Ureter (tissue), 1 donor: Measurements from ENCODE around the gene ADCK2. TPM values are rescaled to one million over a fixed set of nuclear protein-coding genes. Genes with fewer than 3 reads are reported as not detected.
"Not testable (repeated sequence)": the region's sequence is repeated elsewhere in the genome, so short reads cannot be mapped to it uniquely, and the experiment has no call there.

Source experiments
- DNase-seq: peaks from one replicate; pipeline ENCODE4 v3.0.0-alpha.2; 2020; ENCODE audit warnings: low spot score
- total RNA-seq: library from RNA; stranded (reverse); gene quantifications from one replicate; pipeline ENCODE4 v1.2.4, GENCODE V29; 2023
- donor health status: DM: yes; HTN: yes; CAD: no.

Gene ADCK2
- total RNA-seq, 1 donor from 2014 or later, result 28.9 TPM

- DNase-seq, result peak; percentile 85
These were observed 473 bp downstream of the ADCK2 start for GRCh38 chr7:140673063-140673773.

DNA sequence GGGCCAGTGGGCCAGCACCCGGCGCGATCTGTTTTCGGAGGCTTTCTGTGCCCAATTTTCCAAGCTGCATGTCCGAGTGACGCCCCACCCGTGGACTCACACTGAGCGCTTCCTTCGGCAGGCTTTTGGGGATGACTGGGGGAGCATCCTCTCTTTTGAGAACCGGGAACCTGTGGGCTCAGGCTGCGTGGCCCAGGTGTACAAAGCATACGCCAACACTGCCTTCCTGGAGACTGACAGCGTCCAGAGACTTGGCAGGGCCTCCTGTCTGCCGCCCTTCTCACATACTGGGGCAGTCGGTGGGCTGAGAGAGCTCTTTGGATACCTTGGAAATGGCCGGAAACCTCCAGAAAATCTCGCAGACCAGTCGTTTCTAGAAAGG is 1.0 kb downstream of the ADCK2 start:
- DNase-seq, result no peak

DNA sequence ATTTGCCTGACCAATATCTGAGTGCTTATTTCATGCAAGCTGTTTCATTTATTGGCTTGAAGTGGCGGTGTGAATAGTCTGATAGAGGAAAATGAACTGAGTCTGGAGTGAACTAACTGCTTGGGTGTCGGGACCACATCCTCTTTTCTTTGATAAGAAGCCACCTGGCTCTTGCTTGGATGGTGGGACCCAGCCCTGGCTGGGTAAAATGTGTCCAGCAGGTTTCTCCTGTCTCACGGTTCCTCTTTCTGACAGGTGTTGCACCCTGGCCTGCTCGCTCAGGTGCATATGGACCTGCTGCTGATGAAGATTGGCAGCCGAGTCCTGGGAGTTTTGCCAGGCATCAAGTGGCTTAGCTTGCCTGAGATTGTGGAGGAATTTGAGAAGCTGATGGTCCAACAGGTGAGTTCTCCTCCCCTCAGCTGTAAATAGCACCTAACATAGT is 1.6 kb downstream of the ADCK2 start:
- DNase-seq, result no peak

DNA sequence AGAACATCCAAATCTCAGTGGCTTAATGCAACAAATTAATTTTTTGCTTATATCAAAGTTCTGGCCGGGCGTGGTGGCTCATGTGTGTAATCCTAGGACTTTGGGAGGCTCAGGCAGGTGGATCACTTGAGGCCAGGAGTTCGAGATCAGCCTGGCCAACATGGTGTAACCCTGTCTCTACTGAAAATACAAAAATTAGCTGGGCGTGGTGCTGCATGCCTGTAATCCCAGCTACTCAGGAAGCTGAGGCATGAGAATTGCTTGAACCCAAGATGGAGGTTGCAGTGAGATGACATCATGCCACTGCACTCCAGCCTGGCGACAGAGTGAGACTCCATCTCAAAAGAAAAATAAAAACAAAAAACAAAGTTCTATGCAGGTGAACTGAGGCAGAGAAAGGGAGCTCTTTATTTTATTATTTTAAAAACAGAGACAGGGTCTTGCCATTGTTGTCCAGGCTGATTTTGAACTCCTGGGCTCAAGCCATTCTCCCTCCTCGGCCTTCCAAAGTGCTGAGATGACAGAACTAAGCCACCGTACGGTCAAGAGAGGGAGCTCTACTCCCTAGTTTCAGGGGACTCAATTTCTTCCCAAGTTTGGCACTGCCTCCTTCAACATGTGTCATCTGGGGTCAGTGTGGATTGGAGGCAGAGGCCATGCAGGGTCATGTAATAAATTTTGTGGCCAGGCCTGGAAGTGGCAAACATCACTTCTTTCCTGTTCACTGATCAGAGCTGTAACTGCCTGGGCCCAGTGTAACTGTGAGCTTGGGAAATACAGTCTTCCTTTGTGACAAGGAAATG is 2.4 kb downstream of the ADCK2 start:
- DNase-seq, result no peak

DNA sequence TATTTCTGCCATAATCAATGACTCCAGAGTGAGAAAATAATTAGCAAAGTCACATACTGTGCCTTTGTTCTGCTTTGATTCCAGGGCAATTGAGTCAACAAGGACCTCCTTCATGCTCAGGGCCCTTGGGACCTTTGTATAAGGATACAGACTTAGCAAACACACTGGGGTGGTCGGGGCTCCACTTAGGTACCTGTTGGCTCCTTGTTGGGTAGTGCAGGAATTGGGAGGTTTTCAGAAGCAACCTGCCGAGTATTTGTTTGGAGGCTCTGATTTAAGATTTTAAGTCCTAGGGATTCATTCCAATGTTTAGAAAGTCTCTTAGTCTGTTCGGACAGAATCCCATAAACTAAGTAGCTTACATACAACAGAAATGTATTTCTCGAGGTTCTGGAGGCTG is 3.0 kb downstream of the ADCK2 start:
- no peak for DNase-seq

GRCh38 chr7:140676306-140676705 is 3.6 kb downstream of the ADCK2 start:
- DNase-seq, result no peak

DNA sequence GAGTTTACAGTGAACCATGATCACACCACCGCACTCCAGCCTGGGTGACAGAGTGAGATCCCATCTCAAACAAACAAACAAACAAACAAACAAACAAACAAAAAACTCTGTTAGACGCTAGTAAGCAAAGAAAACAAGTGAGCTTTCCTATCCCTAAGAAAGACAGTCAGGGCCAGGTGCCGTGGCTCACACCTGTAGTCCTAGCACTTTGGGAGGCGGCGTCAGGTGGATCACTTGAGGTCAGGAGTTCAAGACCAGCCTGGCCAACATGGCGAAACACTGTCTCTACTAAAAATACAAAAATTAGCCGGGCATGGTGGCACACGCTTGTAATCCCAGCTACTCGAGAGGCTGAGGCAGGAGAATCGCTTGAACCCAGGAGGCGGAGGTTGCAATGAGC is 4.2 kb downstream of the ADCK2 start:
- DNase-seq, result not testable (repeated sequence)

- no peak for DNase-seq
These were observed 4.8 kb downstream of the ADCK2 start for GRCh38 chr7:140677496-140677895.

DNA sequence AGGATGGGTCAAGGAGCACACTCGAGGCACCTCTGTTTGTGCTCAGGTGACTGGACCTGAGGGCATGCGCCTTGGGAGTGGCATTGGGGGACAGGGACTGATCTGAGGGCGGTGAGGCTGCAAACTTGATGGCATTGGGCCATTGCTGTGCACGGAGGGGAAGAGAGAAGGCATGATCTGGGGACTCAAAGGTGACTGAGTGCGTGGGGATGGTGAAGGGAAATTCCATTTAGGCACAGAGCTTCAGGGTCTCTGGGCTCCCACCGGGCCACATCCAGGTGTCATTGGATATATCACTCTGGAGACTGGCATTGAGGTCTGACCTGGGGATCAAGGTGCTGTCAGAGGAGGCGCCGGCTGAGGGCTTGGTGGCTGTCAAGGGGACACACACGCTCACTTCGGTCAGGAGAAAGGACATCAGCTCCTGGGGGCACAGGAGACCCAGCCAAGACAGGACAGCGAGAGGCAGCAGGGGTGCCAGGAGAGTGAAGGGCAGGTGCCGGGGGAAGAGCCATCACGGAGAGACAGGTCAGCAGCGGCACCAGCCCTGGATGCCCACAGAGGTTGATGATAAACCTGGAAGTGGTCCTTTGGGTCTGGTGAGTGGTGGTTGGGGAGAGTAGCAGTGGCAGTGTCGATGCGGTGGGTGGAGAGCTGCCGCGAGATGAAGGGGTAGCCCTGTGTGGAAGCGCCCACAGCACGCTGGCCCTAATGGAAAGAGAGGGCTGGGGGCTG is 5.5 kb downstream of the ADCK2 start:
- no peak for DNase-seq

- DNase-seq, result no peak
These were observed 6.0 kb downstream of the ADCK2 start for GRCh38 chr7:140678816-140679130.

- no peak for DNase-seq
These were observed 6.4 kb downstream of the ADCK2 start for GRCh38 chr7:140679186-140679585.

DNA sequence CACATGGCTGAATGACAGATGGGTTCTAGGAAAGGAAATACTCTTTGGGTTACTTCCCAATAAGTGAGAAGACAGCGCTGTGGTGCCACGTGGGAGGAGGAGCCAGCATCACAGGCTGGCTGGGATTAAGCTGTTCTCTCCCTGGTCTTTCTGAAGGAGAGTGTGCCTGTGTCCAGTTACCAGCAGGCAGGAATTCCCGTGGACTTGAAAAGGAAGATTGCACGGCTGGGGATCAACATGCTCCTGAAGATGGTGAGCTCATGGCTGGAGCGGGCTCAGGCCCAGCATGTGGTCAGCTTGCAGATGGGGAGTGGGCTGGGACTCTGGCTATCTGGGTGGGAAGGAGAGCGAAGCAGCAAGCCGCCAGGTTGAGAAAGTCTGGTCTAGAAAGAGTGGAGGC is 8.1 kb downstream of the ADCK2 start:
- no peak for DNase-seq

- no peak for DNase-seq
These were observed 9.0 kb downstream of the ADCK2 start for GRCh38 chr7:140681766-140682165.

DNA sequence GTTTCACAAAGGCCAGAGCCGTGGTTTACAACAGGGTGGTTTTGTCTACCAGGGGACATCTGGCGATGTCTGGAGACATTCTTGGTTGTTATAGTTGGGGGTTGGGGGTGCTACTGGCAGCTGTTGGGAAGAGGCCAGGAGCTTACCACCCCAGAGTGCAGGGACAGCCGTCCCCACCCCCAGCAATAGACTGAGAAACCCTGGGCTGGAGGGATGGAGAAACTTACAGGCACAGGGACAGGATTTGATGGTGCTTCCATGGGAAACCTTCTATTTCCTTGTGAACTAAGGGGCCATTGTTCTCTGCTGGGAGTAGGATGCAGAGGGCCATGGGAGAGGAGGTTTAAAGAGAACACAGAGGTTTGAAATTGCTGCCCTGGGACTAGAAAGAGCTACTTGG is 10.9 kb downstream of the ADCK2 start:
- no peak for DNase-seq

DNA sequence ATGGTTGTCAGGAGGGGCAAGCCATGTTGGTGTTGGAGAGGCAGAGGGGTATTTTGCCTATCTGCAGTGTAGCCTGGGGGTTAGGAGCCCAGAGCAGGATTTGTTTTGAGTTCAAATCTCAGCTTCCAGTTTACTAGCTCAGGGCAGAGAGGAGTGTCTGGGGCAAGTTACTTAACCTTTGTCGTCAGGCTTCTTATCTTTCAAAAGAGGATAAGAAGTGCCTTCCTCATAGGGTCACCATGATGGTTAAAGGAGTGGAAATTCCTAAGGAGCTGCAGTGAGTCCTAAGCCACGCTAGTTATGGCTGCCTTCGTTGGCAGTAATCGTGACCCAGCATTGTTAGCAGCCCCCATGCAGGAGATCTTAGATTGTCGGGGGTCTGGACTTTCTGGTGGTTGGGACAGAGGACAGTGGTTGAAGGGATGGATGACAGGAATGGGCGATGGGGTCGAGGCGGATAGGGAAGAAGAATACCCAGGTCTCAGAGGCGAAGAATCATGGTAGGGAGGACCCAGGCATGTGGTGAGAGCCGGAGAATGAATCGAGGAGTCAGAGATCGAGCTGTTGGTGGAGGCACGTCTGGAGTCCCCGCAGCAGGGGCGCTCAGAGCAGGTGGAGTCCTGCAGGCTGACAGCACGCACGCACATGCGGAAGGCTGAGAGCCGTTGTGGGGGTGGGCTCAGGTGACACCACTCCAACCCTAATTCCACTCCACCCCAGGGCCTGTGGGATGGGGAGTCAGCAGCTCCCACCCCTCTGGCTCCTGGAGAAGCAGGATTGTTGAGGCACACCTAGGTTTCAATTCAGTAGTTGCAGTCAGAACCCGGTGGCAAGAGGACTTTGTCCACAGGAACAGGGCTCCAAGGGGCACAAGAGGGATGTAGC is 11.6 kb downstream of the ADCK2 start:
- DNase-seq, result no peak

DNA sequence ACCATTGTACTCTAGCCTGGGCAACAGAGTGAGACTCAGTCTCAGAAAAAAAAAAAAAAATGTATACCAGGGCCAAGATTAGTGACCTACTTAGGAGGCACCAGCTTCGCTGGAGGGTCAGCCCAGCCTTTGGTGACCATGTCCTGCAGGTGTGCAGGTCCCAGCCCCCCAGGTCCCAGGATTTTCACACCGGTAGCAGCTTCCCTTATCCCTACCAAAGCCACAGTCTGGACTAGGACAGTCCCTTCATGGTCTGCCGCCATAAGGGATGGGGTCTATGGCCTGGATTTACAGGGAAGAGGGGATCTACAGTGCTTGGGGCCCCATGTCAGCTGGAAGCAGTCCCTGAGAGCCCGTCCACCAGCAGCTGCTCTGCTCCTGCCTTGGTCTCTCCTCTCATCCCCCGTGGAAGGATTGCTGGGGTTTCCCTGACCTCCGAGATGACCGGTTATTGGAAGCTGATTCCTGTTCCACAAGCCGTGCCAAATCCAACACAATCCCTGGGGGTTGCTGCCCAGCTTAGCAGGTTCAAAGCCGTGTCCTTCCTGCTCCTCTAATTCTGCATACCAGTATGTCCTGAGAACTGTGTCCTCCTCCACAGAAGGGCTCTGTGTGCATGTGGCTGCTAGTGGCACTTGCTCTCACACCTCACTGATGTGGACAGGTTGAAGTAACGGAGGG is 12.8 kb downstream of the ADCK2 start:
- DNase-seq, result no peak

DNA sequence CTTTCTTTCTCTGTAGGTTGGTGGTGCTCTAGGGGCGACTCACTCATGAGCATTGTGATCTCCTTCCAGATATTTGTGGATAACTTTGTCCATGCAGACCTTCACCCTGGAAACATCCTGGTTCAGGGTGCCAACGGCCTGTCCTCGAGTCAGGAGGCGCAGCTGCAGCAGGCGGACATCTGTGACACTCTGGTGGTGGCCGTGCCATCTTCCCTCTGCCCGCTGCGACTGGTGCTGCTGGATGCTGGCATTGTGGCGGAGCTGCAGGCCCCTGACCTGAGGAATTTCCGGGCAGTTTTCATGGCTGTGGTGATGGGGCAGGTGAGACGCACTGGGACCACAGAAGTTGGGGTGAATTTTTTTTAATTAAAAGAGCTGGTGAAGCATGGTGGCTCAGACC is 14.2 kb downstream of the ADCK2 start:
- no peak for DNase-seq

GRCh38 chr7:140688341-140688740 is 15.6 kb downstream of the ADCK2 start:
- DNase-seq, result no peak

GRCh38 chr7:140689199-140690152 is 16.7 kb downstream of the ADCK2 start:
- DNase-seq, result peak; percentile 6
